Inferior parietal cortex (tissue), 1 donor: ENCODE results near the gene ACO2.
"Not testable (repeated sequence)": the region's sequence is repeated elsewhere in the genome, so short reads cannot be mapped to it uniquely, and the experiment has no call there.

Experiments
- DNase-seq: peaks from one replicate; pipeline ENCODE4 v3.0.0-alpha.2; 2016; ENCODE audit errors: extremely low spot score

ACO2 gene

GRCh38 chr22:41540365-41540764 lies 71.4 kb downstream of the ACO2 start:
- no peak for DNase-seq

- no peak for DNase-seq
These were observed 72.6 kb downstream of the ACO2 start for GRCh38 chr22:41541484-41541883.

GRCh38 chr22:41542224-41542623 lies 73.3 kb downstream of the ACO2 start:
- no peak for DNase-seq

- peak; percentile 96 for DNase-seq
These were observed 75.1 kb downstream of the ACO2 start, which contains the start of gene POLR3H for GRCh38 chr22:41543854-41544670. POLR3H (minus strand) TSS chr22:41544470; CDS start chr22:41544101, 369 bp downstream.

GRCh38 chr22:41544671-41545476 lies 76.0 kb downstream of the ACO2 start:
- DNase-seq = no peak

- no peak for DNase-seq
These were observed 79.9 kb downstream of the ACO2 start for GRCh38 chr22:41548830-41549211.

GRCh38 chr22:41550952-41551491 lies 82.1 kb downstream of the ACO2 start:
- no peak for DNase-seq

GRCh38 chr22:41551877-41552582 lies 83.1 kb downstream of the ACO2 start:
- DNase-seq = no peak

- DNase-seq = no peak
These were observed 86.5 kb downstream of the ACO2 start for GRCh38 chr22:41555325-41555982.

GRCh38 chr22:41556561-41556960 lies 87.6 kb downstream of the ACO2 start:
- no peak for DNase-seq

GRCh38 chr22:41557401-41558240 lies 88.7 kb downstream of the ACO2 start:
- no peak for DNase-seq

- DNase-seq = not testable (repeated sequence)
These were observed 89.3 kb downstream of the ACO2 start for GRCh38 chr22:41558241-41558630.

- no peak for DNase-seq
These were observed 91.2 kb downstream of the ACO2 start for GRCh38 chr22:41560095-41560471.

GRCh38 chr22:41561335-41561734 lies 92.4 kb downstream of the ACO2 start:
- no peak for DNase-seq

GRCh38 chr22:41561788-41562187 lies 92.9 kb downstream of the ACO2 start:
- DNase-seq = no peak

GRCh38 chr22:41562461-41562860 lies 93.5 kb downstream of the ACO2 start:
- DNase-seq = no peak

GRCh38 chr22:41563051-41563711 lies 94.3 kb downstream of the ACO2 start:
- no peak for DNase-seq

- DNase-seq = no peak
These were observed 95.6 kb downstream of the ACO2 start for GRCh38 chr22:41564563-41564962.

GRCh38 chr22:41565403-41566054 lies 96.6 kb downstream of the ACO2 start:
- no peak for DNase-seq

GRCh38 chr22:41567512-41567768 lies 98.5 kb downstream of the ACO2 start:
- no peak for DNase-seq
